Neural cell (in vitro differentiated cells): ENCODE data around the gene TNFAIP8L3. TPM values are rescaled to one million over a fixed set of nuclear protein-coding genes. Genes with fewer than 3 reads are reported as not detected.

Experiments
- H2AFZ ChIP-seq: fragments of 200-600, 300-800 bp; sonication (generic), shearing (Covaris generic); 2 replicates; pipeline ENCODE4 v1.6.0; 2014; ENCODE audit warnings: low read depth, mild to moderate bottlenecking, antibody characterized with exemption, low read length, moderate library complexity
- H3F3A ChIP-seq: fragments of 200-600 bp; shearing (Covaris generic); 2 replicates; pipeline ENCODE4 v1.6.1; 2016; ENCODE audit warnings: mild to moderate bottlenecking, moderate library complexity, mixed read lengths, antibody characterized with exemption, low read length; ENCODE audit not compliant: insufficient read depth, poor library complexity, severe bottlenecking
- H3K27ac ChIP-seq: fragments of 200-600, 300-800 bp; sonication (generic), shearing (Covaris generic); 2 replicates; pipeline ENCODE4 v1.5.1; 2014; ENCODE audit warnings: mild to moderate bottlenecking, low read length, moderate library complexity
- H3K27me3 ChIP-seq: fragments of 300-800, 200-600 bp; sonication (generic), shearing (Covaris generic); 2 replicates; pipeline ENCODE4 v1.6.0; 2014; ENCODE audit warnings: mild to moderate bottlenecking, low read depth, low read length, moderate library complexity; ENCODE audit not compliant: insufficient read depth
- H3K36me3 ChIP-seq: fragments of 300-800, 200-600 bp; sonication (generic), shearing (Covaris generic); 2 replicates; pipeline ENCODE4 v1.5.1; 2014; ENCODE audit warnings: mild to moderate bottlenecking, antibody characterized with exemption, low read length, moderate library complexity; ENCODE audit not compliant: insufficient read depth
- H3K4me2 ChIP-seq: fragments of 300-800, 200-600 bp; sonication (generic), shearing (Covaris generic); 2 replicates; pipeline ENCODE4 v1.6.0; 2014; ENCODE audit warnings: mild to moderate bottlenecking, low read length
- H3K4me3 ChIP-seq: fragments of 300-800, 200-600 bp; sonication (generic), shearing (Covaris generic); 2 replicates; pipeline ENCODE4 v1.5.1; 2014; ENCODE audit warnings: mild to moderate bottlenecking, low read length, moderate library complexity
- H3K79me2 ChIP-seq: fragments of 200-600 bp; shearing (Covaris generic); replicated peaks from 2 replicates; pipeline ENCODE4 v1.6.0; 2014; ENCODE audit warnings: mild to moderate bottlenecking, low read length, moderate library complexity; ENCODE audit not compliant: insufficient read depth
- H3K9ac ChIP-seq: fragments of 300-800, 200-600 bp; sonication (generic), shearing (Covaris generic); 2 replicates; pipeline ENCODE4 v1.6.1; 2016; ENCODE audit warnings: mild to moderate bottlenecking, low read length, mixed read lengths
- H3K9me2 ChIP-seq: fragments of 200-600 bp; shearing (Covaris generic); 2 replicates; pipeline ENCODE4 v1.6.1; 2016; ENCODE audit warnings: mild to moderate bottlenecking, low read length, mixed read lengths; ENCODE audit not compliant: insufficient read depth
- H3K9me3 ChIP-seq: fragments of 200-600, 300-800 bp; sonication (generic), shearing (Covaris generic); 2 replicates; pipeline ENCODE4 v1.6.1; 2016; ENCODE audit warnings: mild to moderate bottlenecking, mixed run types, low read length, moderate library complexity, mixed read lengths
- H4K20me1 ChIP-seq: fragments of 200-600 bp; shearing (Covaris generic); 2 replicates; pipeline ENCODE4 v1.6.1; 2016; ENCODE audit warnings: mild to moderate bottlenecking, mixed run types; ENCODE audit not compliant: insufficient read depth
- EP300 ChIP-seq: fragments of 450-650 bp; conservative IDR thresholded peaks from 2 replicates; pipeline ENCODE4 v1.6.1; 2014; ENCODE audit warnings: antibody characterized with exemption, mild to moderate bottlenecking, moderate library complexity; ENCODE audit not compliant: poor library complexity, severe bottlenecking
- EZH2 ChIP-seq: fragments of 200-600, 300-800 bp; shearing (Covaris generic), sonication (generic); IDR thresholded peaks from 2 replicates; pipeline ENCODE4 v1.6.1; 2014; ENCODE audit warnings: antibody characterized with exemption, low read length, borderline replicate concordance, mild to moderate bottlenecking; ENCODE audit not compliant: insufficient read depth, poor library complexity, severe bottlenecking
- MXI1 ChIP-seq: fragments of 450-650 bp; conservative IDR thresholded peaks from 2 replicates; pipeline ENCODE4 v1.6.1; 2014; ENCODE audit warnings: antibody characterized with exemption, mild to moderate bottlenecking; ENCODE audit not compliant: poor library complexity, severe bottlenecking
- POLR2AphosphoS5 ChIP-seq: IDR thresholded peaks from 2 replicates; pipeline ENCODE4 v1.6.1; 2012
- RAD21 ChIP-seq: fragments of 450-650 bp; conservative IDR thresholded peaks from 2 replicates; pipeline ENCODE4 v1.6.1; 2014; ENCODE audit warnings: antibody characterized with exemption, mild to moderate bottlenecking, moderate library complexity
- SMC3 ChIP-seq: fragments of 450-650 bp; conservative IDR thresholded peaks from 2 replicates; pipeline ENCODE4 v1.6.1; 2014; ENCODE audit warnings: antibody characterized with exemption, mild to moderate bottlenecking, moderate library complexity; ENCODE audit not compliant: poor library complexity
- TAF1 ChIP-seq: IDR thresholded peaks from 2 replicates; pipeline ENCODE4 v1.6.1; 2012; ENCODE audit warnings: low read depth
- polyA plus RNA-seq: library from polyadenylated mRNA; depleted of rRNA; stranded (reverse); fragments of >200 nt; gene quantifications from 2 replicates; pipeline ENCODE4 v1.2.3, GENCODE V29; 2014
- TF ChIP-seq, protein P1 (sequence below): IDR thresholded peaks from 2 replicates; pipeline ENCODE4 v1.6.1; 2012; ENCODE audit warnings: borderline replicate concordance
- TF ChIP-seq, protein P2 (sequence below): fragments of 450-650 bp; IDR thresholded peaks from 2 replicates; pipeline ENCODE4 v1.5.1; 2014; ENCODE audit warnings: antibody characterized with exemption, mild to moderate bottlenecking, moderate library complexity; ENCODE audit not compliant: poor library complexity, severe bottlenecking

Gene TNFAIP8L3
- polyA plus RNA-seq, 1 donor from 2014 or later = 0.16 TPM

DNA sequence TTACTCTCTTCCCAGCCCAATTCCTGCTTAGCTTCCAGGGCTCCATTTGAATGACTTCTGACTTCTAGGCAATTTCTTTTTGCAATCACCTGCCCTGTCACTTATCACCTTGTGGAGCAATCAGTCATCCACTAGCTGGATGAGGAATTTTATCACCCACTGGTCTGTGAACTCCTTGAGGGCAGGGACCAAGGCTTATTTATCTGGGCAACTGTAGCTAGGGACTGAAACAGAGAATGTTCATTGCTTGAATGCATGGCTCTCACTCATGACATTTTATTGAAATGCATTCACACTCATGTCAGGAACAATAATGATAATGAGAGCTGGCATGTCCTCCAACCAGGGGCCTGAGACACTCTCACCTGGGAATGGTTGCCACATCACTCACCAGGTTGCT, 15.5 kb downstream of the TNFAIP8L3 start:
- Histone ChIP-seq H2AFZ (no peak overlapping the region), H3K27me3 (no peaks in the 10 kb centered on the region), H3K79me2 (no peaks in the 10 kb centered on the region), H4K20me1 (no peaks in the 10 kb centered on the region), H3K4me3 (no peak overlapping the region), H3K27ac (no peak overlapping the region), H3K9me3 (no peaks in the 10 kb centered on the region), H3K4me2 (no peak overlapping the region), H3F3A (no peaks in the 10 kb centered on the region), H3K9ac (no peak overlapping the region), H3K36me3 (no peaks in the 10 kb centered on the region), H3K9me2 (no peaks in the 10 kb centered on the region)
- TF ChIP-seq, protein P1, sequence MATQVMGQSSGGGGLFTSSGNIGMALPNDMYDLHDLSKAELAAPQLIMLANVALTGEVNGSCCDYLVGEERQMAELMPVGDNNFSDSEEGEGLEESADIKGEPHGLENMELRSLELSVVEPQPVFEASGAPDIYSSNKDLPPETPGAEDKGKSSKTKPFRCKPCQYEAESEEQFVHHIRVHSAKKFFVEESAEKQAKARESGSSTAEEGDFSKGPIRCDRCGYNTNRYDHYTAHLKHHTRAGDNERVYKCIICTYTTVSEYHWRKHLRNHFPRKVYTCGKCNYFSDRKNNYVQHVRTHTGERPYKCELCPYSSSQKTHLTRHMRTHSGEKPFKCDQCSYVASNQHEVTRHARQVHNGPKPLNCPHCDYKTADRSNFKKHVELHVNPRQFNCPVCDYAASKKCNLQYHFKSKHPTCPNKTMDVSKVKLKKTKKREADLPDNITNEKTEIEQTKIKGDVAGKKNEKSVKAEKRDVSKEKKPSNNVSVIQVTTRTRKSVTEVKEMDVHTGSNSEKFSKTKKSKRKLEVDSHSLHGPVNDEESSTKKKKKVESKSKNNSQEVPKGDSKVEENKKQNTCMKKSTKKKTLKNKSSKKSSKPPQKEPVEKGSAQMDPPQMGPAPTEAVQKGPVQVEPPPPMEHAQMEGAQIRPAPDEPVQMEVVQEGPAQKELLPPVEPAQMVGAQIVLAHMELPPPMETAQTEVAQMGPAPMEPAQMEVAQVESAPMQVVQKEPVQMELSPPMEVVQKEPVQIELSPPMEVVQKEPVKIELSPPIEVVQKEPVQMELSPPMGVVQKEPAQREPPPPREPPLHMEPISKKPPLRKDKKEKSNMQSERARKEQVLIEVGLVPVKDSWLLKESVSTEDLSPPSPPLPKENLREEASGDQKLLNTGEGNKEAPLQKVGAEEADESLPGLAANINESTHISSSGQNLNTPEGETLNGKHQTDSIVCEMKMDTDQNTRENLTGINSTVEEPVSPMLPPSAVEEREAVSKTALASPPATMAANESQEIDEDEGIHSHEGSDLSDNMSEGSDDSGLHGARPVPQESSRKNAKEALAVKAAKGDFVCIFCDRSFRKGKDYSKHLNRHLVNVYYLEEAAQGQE = no peak
- TF ChIP-seq RAD21 (no peak), SMC3 (no peak), TAF1 (no peak), POLR2AphosphoS5 (no peak), MXI1 (no peak), EP300 (no peak), EZH2 (no peak)
- TF ChIP-seq, protein P2, sequence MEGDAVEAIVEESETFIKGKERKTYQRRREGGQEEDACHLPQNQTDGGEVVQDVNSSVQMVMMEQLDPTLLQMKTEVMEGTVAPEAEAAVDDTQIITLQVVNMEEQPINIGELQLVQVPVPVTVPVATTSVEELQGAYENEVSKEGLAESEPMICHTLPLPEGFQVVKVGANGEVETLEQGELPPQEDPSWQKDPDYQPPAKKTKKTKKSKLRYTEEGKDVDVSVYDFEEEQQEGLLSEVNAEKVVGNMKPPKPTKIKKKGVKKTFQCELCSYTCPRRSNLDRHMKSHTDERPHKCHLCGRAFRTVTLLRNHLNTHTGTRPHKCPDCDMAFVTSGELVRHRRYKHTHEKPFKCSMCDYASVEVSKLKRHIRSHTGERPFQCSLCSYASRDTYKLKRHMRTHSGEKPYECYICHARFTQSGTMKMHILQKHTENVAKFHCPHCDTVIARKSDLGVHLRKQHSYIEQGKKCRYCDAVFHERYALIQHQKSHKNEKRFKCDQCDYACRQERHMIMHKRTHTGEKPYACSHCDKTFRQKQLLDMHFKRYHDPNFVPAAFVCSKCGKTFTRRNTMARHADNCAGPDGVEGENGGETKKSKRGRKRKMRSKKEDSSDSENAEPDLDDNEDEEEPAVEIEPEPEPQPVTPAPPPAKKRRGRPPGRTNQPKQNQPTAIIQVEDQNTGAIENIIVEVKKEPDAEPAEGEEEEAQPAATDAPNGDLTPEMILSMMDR = no peak

DNA sequence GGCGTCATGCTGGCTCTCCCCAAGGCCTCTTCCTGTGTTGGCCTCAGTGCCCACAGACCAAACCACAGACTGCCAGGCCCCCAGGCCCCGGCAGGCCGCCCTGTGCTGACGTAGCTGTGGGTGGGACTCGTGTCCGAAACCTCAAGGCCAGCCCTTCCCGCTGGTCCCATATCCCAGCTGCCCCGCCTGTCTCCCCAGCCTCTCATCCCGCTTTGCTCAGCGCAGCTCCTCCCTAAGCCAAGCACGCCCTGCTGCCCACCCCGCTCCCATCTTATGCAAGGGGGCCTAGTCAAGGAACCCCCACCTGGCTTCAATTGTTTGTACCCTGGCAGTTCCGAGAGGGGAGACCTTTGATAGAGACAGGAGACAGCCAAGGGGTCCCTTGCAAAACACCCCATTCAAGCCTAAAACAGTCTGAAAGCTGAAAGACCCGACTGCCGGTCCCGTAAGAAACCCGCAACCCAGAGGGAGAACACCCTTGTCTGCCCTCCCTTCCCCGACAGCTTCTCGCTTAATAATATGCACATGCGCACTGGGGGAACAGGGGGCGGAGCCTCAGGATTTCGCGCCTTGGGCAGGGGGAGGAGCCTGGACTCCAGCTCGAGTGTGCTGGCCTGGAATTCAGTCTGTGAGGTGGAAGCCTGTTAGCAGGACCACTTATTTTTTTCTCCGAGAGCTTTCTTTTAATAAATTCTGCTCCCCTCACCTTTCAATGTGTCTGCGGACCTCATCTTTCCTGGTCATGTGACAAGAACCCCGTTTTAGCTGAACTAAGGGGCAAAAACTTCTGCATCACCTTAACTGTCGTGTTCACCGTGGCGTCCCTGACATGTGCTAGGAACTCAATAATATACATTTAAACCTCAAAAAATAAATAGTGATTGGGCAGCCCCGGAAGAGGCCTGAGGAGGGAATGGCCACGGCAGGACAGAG, 17.2 kb downstream of the TNFAIP8L3 start:
- Histone ChIP-seq H3K4me2 (no peak overlapping the region), H3K4me3 (no peak overlapping the region), H3K9ac (no peak overlapping the region)

More for the DNA sequence above, 17.2 kb downstream of the TNFAIP8L3 start:
- no peaks in the 10 kb centered on the region for H3K79me2 ChIP-seq
- TF ChIP-seq EZH2 = no peak
- TF ChIP-seq TAF1 = no peak
- no peak for TF ChIP-seq RAD21
- TF ChIP-seq, protein P1 = no peak
- TF ChIP-seq EP300 = no peak
- TF ChIP-seq, protein P2 = no peak
- TF ChIP-seq MXI1 = no peak
- no peak for TF ChIP-seq POLR2AphosphoS5
- TF ChIP-seq SMC3 = no peak
- H3K9me3 ChIP-seq = no peaks in the 10 kb centered on the region
- no peaks in the 10 kb centered on the region for H3F3A ChIP-seq
- H3K27me3 ChIP-seq = no peaks in the 10 kb centered on the region
- no peaks in the 10 kb centered on the region for H3K9me2 ChIP-seq
- no peaks in the 10 kb centered on the region for H3K36me3 ChIP-seq
- H2AFZ ChIP-seq = no peak overlapping the region
- no peaks in the 10 kb centered on the region for H4K20me1 ChIP-seq
- H3K27ac ChIP-seq = no peak overlapping the region
